Tibial nerve (tissue), 3 donors: ENCODE data around the gene LXN.

ENCODE experiments used
- POLR2A ChIP-seq, 2 donors: fragments of 450-650 bp; IDR thresholded peaks; one replicate each; pipeline ENCODE4 v1.6.1; 2017; ENCODE audit warnings: antibody characterized with exemption in 2 of 2, mild to moderate bottlenecking in 2 of 2, moderate library complexity in 2 of 2
- TF ChIP-seq, protein P1 (sequence below), 5 experiments: fragments of 200-600 bp in 3 of 5; fragments of 450-650 bp in 2 of 5; sonication (generic) in 3 of 5; IDR thresholded peaks; one replicate each; pipeline ENCODE4 v1.5.1; 2016 to 2019; ENCODE audit warnings: antibody characterized with exemption in 5 of 5, mild to moderate bottlenecking in 3 of 5, moderate library complexity in 2 of 5

DNA sequence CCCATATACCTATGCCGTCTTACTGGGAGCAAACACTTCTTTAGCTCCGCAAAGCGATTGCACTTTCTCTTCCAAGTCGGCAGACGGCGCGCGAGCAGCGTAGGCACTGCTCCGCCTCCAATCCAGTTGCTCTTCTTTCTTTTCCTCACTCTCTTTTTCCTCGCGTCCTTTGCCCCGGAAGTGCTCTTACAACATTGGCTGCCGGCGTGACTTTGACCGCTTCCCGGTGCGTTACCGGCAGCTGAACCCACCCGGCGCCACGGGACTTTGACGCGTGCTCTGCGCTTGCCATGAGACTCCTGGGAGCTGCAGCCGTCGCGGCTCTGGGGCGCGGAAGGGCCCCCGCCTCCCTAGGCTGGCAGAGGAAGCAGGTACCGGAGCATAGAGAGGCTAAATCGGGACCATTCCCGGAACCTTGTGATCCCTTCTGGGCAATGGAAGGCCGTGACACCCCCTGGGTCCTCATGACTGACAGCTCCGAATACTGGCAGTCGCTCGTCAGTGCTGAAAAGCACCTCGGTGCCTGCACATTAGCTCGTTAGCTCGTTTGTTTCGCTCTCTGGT lies 28.0 kb downstream of the LXN start, which contains the start of gene GFM1:
- TF ChIP-seq, protein P1, sequence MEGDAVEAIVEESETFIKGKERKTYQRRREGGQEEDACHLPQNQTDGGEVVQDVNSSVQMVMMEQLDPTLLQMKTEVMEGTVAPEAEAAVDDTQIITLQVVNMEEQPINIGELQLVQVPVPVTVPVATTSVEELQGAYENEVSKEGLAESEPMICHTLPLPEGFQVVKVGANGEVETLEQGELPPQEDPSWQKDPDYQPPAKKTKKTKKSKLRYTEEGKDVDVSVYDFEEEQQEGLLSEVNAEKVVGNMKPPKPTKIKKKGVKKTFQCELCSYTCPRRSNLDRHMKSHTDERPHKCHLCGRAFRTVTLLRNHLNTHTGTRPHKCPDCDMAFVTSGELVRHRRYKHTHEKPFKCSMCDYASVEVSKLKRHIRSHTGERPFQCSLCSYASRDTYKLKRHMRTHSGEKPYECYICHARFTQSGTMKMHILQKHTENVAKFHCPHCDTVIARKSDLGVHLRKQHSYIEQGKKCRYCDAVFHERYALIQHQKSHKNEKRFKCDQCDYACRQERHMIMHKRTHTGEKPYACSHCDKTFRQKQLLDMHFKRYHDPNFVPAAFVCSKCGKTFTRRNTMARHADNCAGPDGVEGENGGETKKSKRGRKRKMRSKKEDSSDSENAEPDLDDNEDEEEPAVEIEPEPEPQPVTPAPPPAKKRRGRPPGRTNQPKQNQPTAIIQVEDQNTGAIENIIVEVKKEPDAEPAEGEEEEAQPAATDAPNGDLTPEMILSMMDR (IDR thresholded peaks at IDR 0.05), result peak; percentile 75 to 97 (median 89)
- peak in 1 of 2 donors; percentile 39 for TF ChIP-seq POLR2A (IDR thresholded peaks at IDR 0.05)
